Left ventricle myocardium inferior (tissue), 1 donor: ENCODE results near the gene TGFB1. TPM values are rescaled to one million over a fixed set of nuclear protein-coding genes. Genes with fewer than 3 reads are reported as not detected.

Experiments used
- DNase-seq: peaks from one replicate; pipeline ENCODE4 v3.0.0-alpha.2; 2020
- H3K27ac ChIP-seq: fragments of 200-600 bp; replicated peaks from 2 replicates; pipeline ENCODE4 v1.8.0; 2021
- H3K27me3 ChIP-seq: fragments of 200-600 bp; 2 replicates; pipeline ENCODE4 v1.8.0; 2021; ENCODE audit warnings: low read depth
- H3K36me3 ChIP-seq: fragments of 200-600 bp; 2 replicates; pipeline ENCODE4 v1.8.0; 2021
- H3K4me1 ChIP-seq: fragments of 200-600 bp; 2 replicates; pipeline ENCODE4 v1.8.0; 2021
- H3K4me3 ChIP-seq: fragments of 200-600 bp; 2 replicates; pipeline ENCODE4 v1.8.0; 2021; ENCODE audit warnings: mild to moderate bottlenecking, moderate library complexity
- H3K9me3 ChIP-seq: fragments of 200-600 bp; replicated peaks from 2 replicates; pipeline ENCODE4 v1.8.0; 2021
- CTCF ChIP-seq: fragments of 200-600 bp; IDR thresholded peaks from 2 replicates; pipeline ENCODE4 v1.8.0; 2021; ENCODE audit warnings: antibody characterized with exemption, mild to moderate bottlenecking, borderline replicate concordance
- intact Hi-C: fragments of 100-400 bp; cut with micrococcal nuclease; formaldehyde crosslinking; loops from one replicate; pipeline ENCODE4 v1.11.0; 2022
- total RNA-seq: library from RNA; stranded (reverse); fragmentation: NEBNext Ultra II Directional; extraction: Animal tissue kit (Norgen Biotek cat#: 25700); gene quantifications from one replicate; pipeline ENCODE4 v1.2.1, GENCODE V29; 2021
- donor health status: DM: no; HTN: yes; CAD: no; lungs with severe emphysema.

The TGFB1 gene
- total RNA-seq, 1 donor from 2014 or later, result 14.9 TPM

DNA sequence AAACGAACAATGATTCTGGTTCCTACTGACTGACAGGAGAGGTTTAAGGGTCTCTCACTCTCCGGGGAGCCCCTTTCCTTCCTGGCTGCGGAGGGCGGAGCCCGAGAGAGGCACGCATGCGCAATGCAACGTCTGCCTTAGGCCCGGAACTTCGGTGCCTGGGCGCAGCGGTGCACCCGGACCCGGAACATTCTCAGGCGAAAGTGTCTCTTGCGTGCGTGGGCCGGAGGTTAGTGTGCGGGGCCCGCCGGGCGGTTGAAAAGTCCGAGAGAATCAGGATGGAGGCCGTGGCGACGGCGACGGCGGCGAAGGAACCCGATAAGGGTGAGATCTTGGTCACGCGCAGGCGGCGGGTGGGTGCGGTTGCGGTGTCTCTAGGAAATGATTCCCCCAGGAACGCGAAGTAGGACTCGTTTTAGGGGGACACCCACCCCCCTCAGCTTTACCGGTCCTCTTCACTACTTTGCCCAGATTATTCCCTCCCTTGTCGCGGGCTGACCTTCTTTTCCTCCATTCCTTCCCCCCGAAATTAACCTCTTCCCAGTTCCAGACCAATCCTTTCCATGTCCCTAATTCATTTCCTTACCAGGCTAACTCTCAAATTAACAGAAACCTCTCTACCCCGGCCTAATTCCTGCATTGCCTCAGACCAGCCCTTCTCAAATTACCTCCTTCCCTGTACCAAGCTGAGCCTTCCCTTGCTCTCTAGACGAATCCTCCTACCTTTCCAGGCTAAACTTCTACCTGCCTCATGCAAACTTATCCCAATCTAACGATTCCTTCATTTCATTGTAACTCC is 43.5 kb downstream of the TGFB1 start, which contains the start of gene CCDC97:
Gene CCDC97, plus strand, starts transcription at position 140 of the 799 bp plus-strand sequence. Its CDS starts 139 bp downstream, at position 279.
- no peak for TF ChIP-seq CTCF
- intact Hi-C loops, result no loop called here
- H3K4me1 ChIP-seq, result peaks cover 60% of the 10 kb centered on the region
- no peaks in the 10 kb centered on the region for H3K27me3 ChIP-seq
- peak within 1 kb of the TSS; percentile 98 for H3K27ac ChIP-seq
- peak within 1 kb of the TSS; percentile 83 for H3K4me3 ChIP-seq
- H3K36me3 ChIP-seq, result peaks cover 55% of the 10 kb centered on the region
- peak; percentile 88 for DNase-seq
- no peaks in the 10 kb centered on the region for H3K9me3 ChIP-seq

- peaks cover 61% of the 10 kb centered on the region for H3K36me3 ChIP-seq
- H3K27me3 ChIP-seq, result no peaks in the 10 kb centered on the region
- no peaks in the 10 kb centered on the region for H3K9me3 ChIP-seq
- TF ChIP-seq CTCF, result no peak
- peak overlapping the region; percentile 83 for H3K4me3 ChIP-seq
- peak overlapping the region; percentile 98 for H3K27ac ChIP-seq
- intact Hi-C loops, result no loop called here
- no peak for DNase-seq
- H3K4me1 ChIP-seq, result peaks cover 67% of the 10 kb centered on the region
Observed at GRCh38 chr19:41309180-41310032, 44.3 kb downstream of the TGFB1 start.

GRCh38 chr19:41308450-41309179 is 45.1 kb downstream of the TGFB1 start:
- intact Hi-C loops, result no loop called here
- peak; percentile 93 for DNase-seq
- Histone ChIP-seq H3K4me1 (peaks cover 70% of the 10 kb centered on the region), H3K36me3 (peaks cover 61% of the 10 kb centered on the region), H3K9me3 (no peaks in the 10 kb centered on the region), H3K4me3 (peak overlapping the region; percentile 83), H3K27me3 (no peaks in the 10 kb centered on the region), H3K27ac (peak overlapping the region; percentile 98)
- peak; percentile 99 for TF ChIP-seq CTCF

DNA sequence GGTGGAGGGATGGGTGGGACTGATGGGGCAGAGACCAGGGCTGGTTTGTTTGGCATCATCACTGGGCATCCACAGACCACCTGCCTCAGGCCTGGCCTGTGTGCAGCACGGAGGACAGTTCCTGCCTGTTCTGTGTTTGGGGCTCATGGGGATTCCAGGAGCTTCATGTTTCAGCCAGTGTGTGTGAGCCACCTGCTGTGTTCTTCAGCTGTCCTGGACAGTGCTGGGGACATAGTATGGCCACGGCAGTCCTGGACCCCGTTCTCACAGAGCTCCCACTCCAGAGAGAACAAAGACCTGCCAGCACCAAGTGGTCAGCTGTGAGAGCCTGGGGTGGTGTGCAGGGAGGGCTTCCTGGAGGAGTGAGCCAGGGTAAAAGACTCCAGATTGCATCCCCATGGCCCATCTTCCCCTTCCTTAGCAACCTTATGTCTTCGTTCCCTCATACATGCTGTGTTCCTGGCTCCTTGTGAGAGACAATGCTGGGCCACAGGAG is 45.7 kb downstream of the TGFB1 start:
- no peak for TF ChIP-seq CTCF
- Histone ChIP-seq H3K36me3 (peaks cover 61% of the 10 kb centered on the region), H3K9me3 (no peaks in the 10 kb centered on the region), H3K27ac (peak overlapping the region; percentile 98), H3K4me1 (peaks cover 70% of the 10 kb centered on the region), H3K27me3 (no peaks in the 10 kb centered on the region), H3K4me3 (no peak overlapping the region)
- intact Hi-C loops, result no loop called here
- DNase-seq, result no peak
